ENCODE data around the gene STARD3. TPM values are rescaled to one million over a fixed set of nuclear protein-coding genes. Genes with fewer than 3 reads are reported as not detected.
"Not testable (repeated sequence)": the region's sequence is repeated elsewhere in the genome, so short reads cannot be mapped to it uniquely, and the experiment has no call there.

The STARD3 gene
- polyA plus RNA-seq (2013): 51.9 and 53.4 TPM in 2 replicates

GRCh38 chr17:39636927-39637736, at the start of gene STARD3:
Gene STARD3, plus strand, starts transcription at chr17:39637144. Its CDS starts 16,388 bp downstream, at chr17:39653532.
- H2AFZ ChIP-seq (ENCODE audit: insufficient read depth, low read length, poor library complexity): peak within 1 kb of the TSS; percentile 94
- H3K4me3 ChIP-seq (ENCODE audit: low read depth, low read length): peak within 1 kb of the TSS; percentile 91
- H3K4me2 ChIP-seq (ENCODE audit: low read length): peak within 1 kb of the TSS; percentile 73
- peak within 1 kb of the TSS; percentile 63 for H2BK5ac ChIP-seq (ENCODE audit: low read depth, low read length, poor library complexity)
- H3K14ac ChIP-seq (ENCODE audit: low read length): peak within 1 kb of the TSS; percentile 87
- H3K79me1 ChIP-seq (ENCODE audit: low read length): peaks cover 7% of the 10 kb centered on the region
- H3K27ac ChIP-seq (ENCODE audit: low read depth, low read length): peak within 1 kb of the TSS; percentile 50
- no peaks in the 10 kb centered on the region for H3K27me3 ChIP-seq (ENCODE audit: insufficient read depth, low read length)
- H4K12ac ChIP-seq (ENCODE audit: low read depth, low read length): peak within 1 kb of the TSS; percentile 95
- no peak within 1 kb of the TSS for H3K23ac ChIP-seq (ENCODE audit: low read length)
- no peak within 1 kb of the TSS for H2BK12ac ChIP-seq (ENCODE audit: low read length)
- peak within 1 kb of the TSS; percentile 69 for H4K91ac ChIP-seq (ENCODE audit: low read depth, low read length)
- H3K79me2 ChIP-seq (ENCODE audit: control insufficient read depth, insufficient read depth, low read length, poor library complexity): peaks cover 4% of the 10 kb centered on the region
- H4K8ac ChIP-seq (ENCODE audit: low read depth, low read length): peak within 1 kb of the TSS; percentile 95
- H2AK5ac ChIP-seq (ENCODE audit: low read length): peak within 1 kb of the TSS; percentile 30
- DNase-seq: peak; percentile 80 to 89
- no CpG with 5 or more reads among the region's 69 CpGs for WGBS (ENCODE audit: extremely low coverage, insufficient coverage, insufficient read length)
- peak within 1 kb of the TSS; percentile 96 for H3K18ac ChIP-seq (ENCODE audit: low read length)
- peaks cover 10 to 15% of the 10 kb centered on the region in 2 experiments for H3K4me1 ChIP-seq (ENCODE audit: control insufficient read depth in 1 of 2, insufficient read depth in 2 of 2, low read length in 2 of 2)
- H3K9me3 ChIP-seq (ENCODE audit: insufficient read depth, low read depth, low read length): no peaks in the 10 kb centered on the region
- H3K9ac ChIP-seq (ENCODE audit: low read length): peak within 1 kb of the TSS; percentile 62
- peak within 1 kb of the TSS; percentile 88 for H2BK120ac ChIP-seq (ENCODE audit: insufficient read depth, low read length, poor library complexity)
- no peaks in the 10 kb centered on the region for H3K36me3 ChIP-seq (ENCODE audit: control insufficient read depth in 1 of 2, insufficient read depth in 2 of 2, low read length in 2 of 2)
- peak within 1 kb of the TSS; percentile 80 for H3K4ac ChIP-seq (ENCODE audit: low read depth, low read length)

GRCh38 chr17:39590180-39590579, 46.8 kb upstream of the STARD3 start:
- WGBS (ENCODE audit: extremely low coverage, insufficient coverage, insufficient read length): no CpG with 5 or more reads among the region's 2 CpGs
- peaks cover 11% of the 10 kb centered on the region for H3K27me3 ChIP-seq (ENCODE audit: insufficient read depth, low read length)
- not testable (repeated sequence) for H3K9ac ChIP-seq (ENCODE audit: low read length)

GRCh38 chr17:39591958-39592954, 44.7 kb upstream of the STARD3 start:
- Histone ChIP-seq H3K36me3 (ENCODE audit: control insufficient read depth in 1 of 2, insufficient read depth in 2 of 2, low read length in 2 of 2) (no peaks in the 10 kb centered on the region), H2AFZ (ENCODE audit: insufficient read depth, low read length, poor library complexity) (no peak overlapping the region), H2BK5ac (ENCODE audit: low read depth, low read length, poor library complexity) (no peak overlapping the region), H3K4me3 (ENCODE audit: low read depth, low read length) (no peak overlapping the region), H4K12ac (ENCODE audit: low read depth, low read length) (no peak overlapping the region), H2AK5ac (ENCODE audit: low read length) (no peak overlapping the region), H4K8ac (ENCODE audit: low read depth, low read length) (no peak overlapping the region), H3K4ac (ENCODE audit: low read depth, low read length) (no peak overlapping the region), H3K79me1 (ENCODE audit: low read length) (no peaks in the 10 kb centered on the region), H3K4me1 (ENCODE audit: control insufficient read depth in 1 of 2, insufficient read depth in 2 of 2, low read length in 2 of 2) (no peaks in the 10 kb centered on the region), H2BK12ac (ENCODE audit: low read length) (no peak overlapping the region), H3K4me2 (ENCODE audit: low read length) (no peak overlapping the region), H3K23ac (ENCODE audit: low read length) (no peak overlapping the region), H3K14ac (ENCODE audit: low read length) (no peak overlapping the region), H2BK120ac (ENCODE audit: insufficient read depth, low read length, poor library complexity) (no peak overlapping the region), H3K18ac (ENCODE audit: low read length) (no peak overlapping the region), H4K91ac (ENCODE audit: low read depth, low read length) (no peak overlapping the region), H3K9ac (ENCODE audit: low read length) (no peak overlapping the region), H3K27me3 (ENCODE audit: insufficient read depth, low read length) (peaks cover 32% of the 10 kb centered on the region), H3K9me3 (ENCODE audit: insufficient read depth, low read depth, low read length) (peaks cover 8% of the 10 kb centered on the region), H3K27ac (ENCODE audit: low read depth, low read length) (no peak overlapping the region), H3K79me2 (ENCODE audit: control insufficient read depth, insufficient read depth, low read length, poor library complexity) (no peaks in the 10 kb centered on the region)
- DNase-seq: peak; percentile 54 to 82
- no CpG with 5 or more reads among the region's 22 CpGs for WGBS (ENCODE audit: extremely low coverage, insufficient coverage, insufficient read length)

More at GRCh38 chr17:39590180-39590579, 46.8 kb upstream of the STARD3 start:
- not testable (repeated sequence) for H3K9me3 ChIP-seq (ENCODE audit: insufficient read depth, low read depth, low read length); H2BK12ac ChIP-seq (ENCODE audit: low read length); H4K91ac ChIP-seq (ENCODE audit: low read depth, low read length); H2BK120ac ChIP-seq (ENCODE audit: insufficient read depth, low read length, poor library complexity); H3K18ac ChIP-seq (ENCODE audit: low read length); H3K27ac ChIP-seq (ENCODE audit: low read depth, low read length); H2BK5ac ChIP-seq (ENCODE audit: low read depth, low read length, poor library complexity); H3K79me2 ChIP-seq (ENCODE audit: control insufficient read depth, insufficient read depth, low read length, poor library complexity); H2AFZ ChIP-seq (ENCODE audit: insufficient read depth, low read length, poor library complexity); H3K4me1 ChIP-seq (ENCODE audit: control insufficient read depth in 1 of 2, insufficient read depth in 2 of 2, low read length in 2 of 2); H3K23ac ChIP-seq (ENCODE audit: low read length); H3K79me1 ChIP-seq (ENCODE audit: low read length); H3K14ac ChIP-seq (ENCODE audit: low read length); H3K4ac ChIP-seq (ENCODE audit: low read depth, low read length); H4K12ac ChIP-seq (ENCODE audit: low read depth, low read length); DNase-seq; H4K8ac ChIP-seq (ENCODE audit: low read depth, low read length); H3K4me3 ChIP-seq (ENCODE audit: low read depth, low read length); H3K4me2 ChIP-seq (ENCODE audit: low read length); H2AK5ac ChIP-seq (ENCODE audit: low read length); H3K36me3 ChIP-seq (ENCODE audit: control insufficient read depth in 1 of 2, insufficient read depth in 2 of 2, low read length in 2 of 2)

- no peak overlapping the region for H2BK5ac ChIP-seq (ENCODE audit: low read depth, low read length, poor library complexity)
Observed at GRCh38 chr17:39593371-39593770, 43.6 kb upstream of the STARD3 start.

More at GRCh38 chr17:39593371-39593770, 43.6 kb upstream of the STARD3 start:
- Histone ChIP-seq H3K9ac (ENCODE audit: low read length) (no peak overlapping the region), H4K91ac (ENCODE audit: low read depth, low read length) (no peak overlapping the region), H3K79me1 (ENCODE audit: low read length) (no peaks in the 10 kb centered on the region), H3K27ac (ENCODE audit: low read depth, low read length) (no peak overlapping the region), H4K12ac (ENCODE audit: low read depth, low read length) (no peak overlapping the region), H3K79me2 (ENCODE audit: control insufficient read depth, insufficient read depth, low read length, poor library complexity) (no peaks in the 10 kb centered on the region), H3K27me3 (ENCODE audit: insufficient read depth, low read length) (peaks cover 42% of the 10 kb centered on the region), H3K4me2 (ENCODE audit: low read length) (no peak overlapping the region), H2BK12ac (ENCODE audit: low read length) (no peak overlapping the region), H3K4me1 (ENCODE audit: control insufficient read depth in 1 of 2, insufficient read depth in 2 of 2, low read length in 2 of 2) (no peaks in the 10 kb centered on the region), H2BK120ac (ENCODE audit: insufficient read depth, low read length, poor library complexity) (no peak overlapping the region), H2AFZ (ENCODE audit: insufficient read depth, low read length, poor library complexity) (no peak overlapping the region), H3K14ac (ENCODE audit: low read length) (no peak overlapping the region), H3K23ac (ENCODE audit: low read length) (no peak overlapping the region), H2AK5ac (ENCODE audit: low read length) (no peak overlapping the region), H3K9me3 (ENCODE audit: insufficient read depth, low read depth, low read length) (peaks cover 10% of the 10 kb centered on the region), H4K8ac (ENCODE audit: low read depth, low read length) (no peak overlapping the region), H3K4ac (ENCODE audit: low read depth, low read length) (no peak overlapping the region), H3K18ac (ENCODE audit: low read length) (no peak overlapping the region), H3K4me3 (ENCODE audit: low read depth, low read length) (no peak overlapping the region), H3K36me3 (ENCODE audit: control insufficient read depth in 1 of 2, insufficient read depth in 2 of 2, low read length in 2 of 2) (no peaks in the 10 kb centered on the region)
- no CpG with 5 or more reads among the region's 2 CpGs for WGBS (ENCODE audit: extremely low coverage, insufficient coverage, insufficient read length)
- no peak for DNase-seq
